Neural cell (in vitro differentiated cells): Measurements from ENCODE around the gene PPFIBP1. TPM values are rescaled to one million over a fixed set of nuclear protein-coding genes. Genes with fewer than 3 reads are reported as not detected.

Source experiments
- H2AFZ ChIP-seq: fragments of 200-600, 300-800 bp; sonication (generic), shearing (Covaris generic); 2 replicates; pipeline ENCODE4 v1.6.0; 2014; ENCODE audit warnings: low read depth, mild to moderate bottlenecking, antibody characterized with exemption, low read length, moderate library complexity
- H3F3A ChIP-seq: fragments of 200-600 bp; shearing (Covaris generic); 2 replicates; pipeline ENCODE4 v1.6.1; 2016; ENCODE audit warnings: mild to moderate bottlenecking, moderate library complexity, mixed read lengths, antibody characterized with exemption, low read length; ENCODE audit not compliant: insufficient read depth, poor library complexity, severe bottlenecking
- H3K27ac ChIP-seq: fragments of 200-600, 300-800 bp; sonication (generic), shearing (Covaris generic); 2 replicates; pipeline ENCODE4 v1.5.1; 2014; ENCODE audit warnings: mild to moderate bottlenecking, low read length, moderate library complexity
- H3K27me3 ChIP-seq: fragments of 300-800, 200-600 bp; sonication (generic), shearing (Covaris generic); 2 replicates; pipeline ENCODE4 v1.6.0; 2014; ENCODE audit warnings: mild to moderate bottlenecking, low read depth, low read length, moderate library complexity; ENCODE audit not compliant: insufficient read depth
- H3K36me3 ChIP-seq: fragments of 300-800, 200-600 bp; sonication (generic), shearing (Covaris generic); 2 replicates; pipeline ENCODE4 v1.5.1; 2014; ENCODE audit warnings: mild to moderate bottlenecking, antibody characterized with exemption, low read length, moderate library complexity; ENCODE audit not compliant: insufficient read depth
- H3K4me2 ChIP-seq: fragments of 300-800, 200-600 bp; sonication (generic), shearing (Covaris generic); 2 replicates; pipeline ENCODE4 v1.6.0; 2014; ENCODE audit warnings: mild to moderate bottlenecking, low read length
- H3K4me3 ChIP-seq: fragments of 300-800, 200-600 bp; sonication (generic), shearing (Covaris generic); 2 replicates; pipeline ENCODE4 v1.5.1; 2014; ENCODE audit warnings: mild to moderate bottlenecking, low read length, moderate library complexity
- H3K79me2 ChIP-seq: fragments of 200-600 bp; shearing (Covaris generic); replicated peaks from 2 replicates; pipeline ENCODE4 v1.6.0; 2014; ENCODE audit warnings: mild to moderate bottlenecking, low read length, moderate library complexity; ENCODE audit not compliant: insufficient read depth
- H3K9ac ChIP-seq: fragments of 300-800, 200-600 bp; sonication (generic), shearing (Covaris generic); 2 replicates; pipeline ENCODE4 v1.6.1; 2016; ENCODE audit warnings: mild to moderate bottlenecking, low read length, mixed read lengths
- H3K9me2 ChIP-seq: fragments of 200-600 bp; shearing (Covaris generic); 2 replicates; pipeline ENCODE4 v1.6.1; 2016; ENCODE audit warnings: mild to moderate bottlenecking, low read length, mixed read lengths; ENCODE audit not compliant: insufficient read depth
- H3K9me3 ChIP-seq: fragments of 200-600, 300-800 bp; sonication (generic), shearing (Covaris generic); 2 replicates; pipeline ENCODE4 v1.6.1; 2016; ENCODE audit warnings: mild to moderate bottlenecking, mixed run types, low read length, moderate library complexity, mixed read lengths
- H4K20me1 ChIP-seq: fragments of 200-600 bp; shearing (Covaris generic); 2 replicates; pipeline ENCODE4 v1.6.1; 2016; ENCODE audit warnings: mild to moderate bottlenecking, mixed run types; ENCODE audit not compliant: insufficient read depth
- CTCF ChIP-seq: fragments of 450-650 bp; IDR thresholded peaks from 2 replicates; pipeline ENCODE4 v1.5.1; 2014; ENCODE audit warnings: antibody characterized with exemption, mild to moderate bottlenecking, moderate library complexity; ENCODE audit not compliant: poor library complexity, severe bottlenecking
- EP300 ChIP-seq: fragments of 450-650 bp; conservative IDR thresholded peaks from 2 replicates; pipeline ENCODE4 v1.6.1; 2014; ENCODE audit warnings: antibody characterized with exemption, mild to moderate bottlenecking, moderate library complexity; ENCODE audit not compliant: poor library complexity, severe bottlenecking
- EZH2 ChIP-seq: fragments of 200-600, 300-800 bp; shearing (Covaris generic), sonication (generic); IDR thresholded peaks from 2 replicates; pipeline ENCODE4 v1.6.1; 2014; ENCODE audit warnings: antibody characterized with exemption, low read length, borderline replicate concordance, mild to moderate bottlenecking; ENCODE audit not compliant: insufficient read depth, poor library complexity, severe bottlenecking
- MXI1 ChIP-seq: fragments of 450-650 bp; conservative IDR thresholded peaks from 2 replicates; pipeline ENCODE4 v1.6.1; 2014; ENCODE audit warnings: antibody characterized with exemption, mild to moderate bottlenecking; ENCODE audit not compliant: poor library complexity, severe bottlenecking
- POLR2AphosphoS5 ChIP-seq: IDR thresholded peaks from 2 replicates; pipeline ENCODE4 v1.6.1; 2012
- RAD21 ChIP-seq: fragments of 450-650 bp; conservative IDR thresholded peaks from 2 replicates; pipeline ENCODE4 v1.6.1; 2014; ENCODE audit warnings: antibody characterized with exemption, mild to moderate bottlenecking, moderate library complexity
- REST ChIP-seq: IDR thresholded peaks from 2 replicates; pipeline ENCODE4 v1.6.1; 2012; ENCODE audit warnings: borderline replicate concordance
- SMC3 ChIP-seq: fragments of 450-650 bp; conservative IDR thresholded peaks from 2 replicates; pipeline ENCODE4 v1.6.1; 2014; ENCODE audit warnings: antibody characterized with exemption, mild to moderate bottlenecking, moderate library complexity; ENCODE audit not compliant: poor library complexity
- TAF1 ChIP-seq: IDR thresholded peaks from 2 replicates; pipeline ENCODE4 v1.6.1; 2012; ENCODE audit warnings: low read depth
- polyA plus RNA-seq: library from polyadenylated mRNA; depleted of rRNA; stranded (reverse); fragments of >200 nt; gene quantifications from 2 replicates; pipeline ENCODE4 v1.2.3, GENCODE V29; 2014

PPFIBP1 gene
- polyA plus RNA-seq, 1 donor from 2014 or later: 30.2 TPM

- Histone ChIP-seq H3K36me3 (no peaks in the 10 kb centered on the region), H3K9me3 (no peaks in the 10 kb centered on the region), H3K9ac (no peak overlapping the region), H3K79me2 (no peaks in the 10 kb centered on the region), H2AFZ (no peak overlapping the region), H3K9me2 (no peaks in the 10 kb centered on the region), H3K27ac (no peak overlapping the region), H3K4me2 (no peak overlapping the region), H3K4me3 (no peak overlapping the region), H3F3A (no peaks in the 10 kb centered on the region), H4K20me1 (no peaks in the 10 kb centered on the region), H3K27me3 (no peaks in the 10 kb centered on the region)
- TF ChIP-seq SMC3 (no peak), CTCF (no peak), POLR2AphosphoS5 (no peak), TAF1 (no peak), RAD21 (no peak), EP300 (no peak), EZH2 (no peak), MXI1 (no peak), REST (no peak)
These were observed 40.7 kb downstream of the PPFIBP1 start for GRCh38 chr12:27564612-27565213.

GRCh38 chr12:27566159-27566558, 42.2 kb downstream of the PPFIBP1 start:
- H3K9me2 ChIP-seq: no peaks in the 10 kb centered on the region
- H2AFZ ChIP-seq: no peak overlapping the region
- H3K9me3 ChIP-seq: no peaks in the 10 kb centered on the region
- H3K36me3 ChIP-seq: no peaks in the 10 kb centered on the region
- H3K79me2 ChIP-seq: no peaks in the 10 kb centered on the region
- no peak overlapping the region for H3K4me2 ChIP-seq
- TF ChIP-seq SMC3 (no peak), POLR2AphosphoS5 (no peak), REST (no peak), RAD21 (no peak), EP300 (no peak), MXI1 (no peak), EZH2 (no peak), CTCF (no peak), TAF1 (no peak)
- H3K9ac ChIP-seq: no peak overlapping the region
- no peak overlapping the region for H3K4me3 ChIP-seq
- H4K20me1 ChIP-seq: no peaks in the 10 kb centered on the region
- no peak overlapping the region for H3K27ac ChIP-seq
- H3K27me3 ChIP-seq: no peaks in the 10 kb centered on the region
- H3F3A ChIP-seq: no peaks in the 10 kb centered on the region
